ENCODE data around the gene FOXA1.
"Not testable (repeated sequence)": the region's sequence is repeated elsewhere in the genome, so short reads cannot be mapped to it uniquely, and the experiment has no call there.

FOXA1 gene

DNA sequence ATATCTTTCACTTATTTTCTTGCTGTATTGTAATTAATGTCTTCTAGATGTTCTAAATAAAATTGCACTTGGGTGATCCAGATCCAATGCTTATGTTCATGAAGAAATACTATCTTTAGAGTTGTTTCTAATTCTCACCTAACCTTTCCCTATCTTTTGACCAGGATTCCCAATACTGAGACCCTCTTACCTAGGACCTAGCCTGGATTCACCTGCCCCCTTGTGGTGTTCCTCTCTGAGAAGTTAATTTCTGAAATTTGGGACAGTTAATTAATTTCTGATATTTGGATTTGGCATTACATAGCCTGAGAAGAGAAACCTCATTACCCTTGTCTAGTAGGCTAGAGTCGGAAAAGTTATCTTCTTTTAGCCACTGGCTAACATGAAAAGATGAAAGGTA, 29.5 kb downstream of the FOXA1 start:
- Mint-ChIP-seq H3K9me3 (no peaks in the 10 kb centered on the region), H3K27me3 (no peaks in the 10 kb centered on the region), H3K36me3 (ENCODE audit: low read depth) (no peaks in the 10 kb centered on the region), H3K4me3 (no peak overlapping the region), H3K27ac (no peak overlapping the region), H3K4me1 (ENCODE audit: low read depth) (no peaks in the 10 kb centered on the region)
- DNase-seq: no peak

DNA sequence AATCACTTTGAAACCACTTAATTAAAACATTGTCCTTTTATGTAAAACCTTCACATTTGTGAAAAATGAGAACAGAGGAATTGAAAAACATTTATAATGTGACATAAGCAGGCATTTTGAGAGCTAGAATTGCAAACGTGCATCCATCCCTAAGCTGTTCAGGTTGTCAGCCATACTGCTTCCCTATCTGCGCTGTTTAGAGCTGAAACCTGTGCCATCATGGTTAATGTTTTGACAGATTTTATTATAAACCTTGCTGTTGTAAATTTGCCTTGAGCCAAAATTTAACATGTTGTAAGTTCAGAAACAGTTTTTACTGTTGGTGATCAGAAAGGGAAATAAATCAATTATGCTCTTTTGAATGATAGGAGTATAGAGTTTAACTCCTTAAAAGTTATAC, 31.9 kb downstream of the FOXA1 start:
- Mint-ChIP-seq H3K36me3 (ENCODE audit: low read depth) (no peaks in the 10 kb centered on the region), H3K4me1 (ENCODE audit: low read depth) (no peaks in the 10 kb centered on the region), H3K9me3 (peaks cover 3% of the 10 kb centered on the region), H3K27ac (no peak overlapping the region), H3K4me3 (no peak overlapping the region), H3K27me3 (no peaks in the 10 kb centered on the region)
- DNase-seq: no peak

DNA sequence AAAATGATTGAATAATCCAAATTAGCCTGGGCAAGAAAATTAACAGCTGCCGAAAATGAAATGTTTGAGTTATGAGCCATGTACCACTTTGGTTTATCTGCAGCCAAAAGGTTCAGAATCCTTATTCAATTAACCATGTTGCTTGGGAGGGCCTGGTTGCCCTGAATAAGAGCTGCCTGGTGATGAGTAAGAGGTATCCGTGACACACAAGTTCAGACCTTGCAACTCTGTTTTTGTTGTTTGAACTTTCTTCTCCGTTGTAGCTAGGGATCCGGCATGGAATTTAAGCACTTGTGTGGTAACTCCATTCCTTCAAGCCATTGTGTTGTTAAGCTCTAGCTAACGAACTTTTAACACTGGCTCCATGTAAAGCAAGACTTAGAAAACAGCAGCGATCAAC, 35.7 kb downstream of the FOXA1 start:
- Mint-ChIP-seq H3K27ac (no peak overlapping the region), H3K4me3 (no peak overlapping the region), H3K9me3 (peaks cover 7% of the 10 kb centered on the region), H3K27me3 (no peaks in the 10 kb centered on the region), H3K4me1 (ENCODE audit: low read depth) (no peaks in the 10 kb centered on the region), H3K36me3 (ENCODE audit: low read depth) (no peaks in the 10 kb centered on the region)
- no peak for DNase-seq

DNA sequence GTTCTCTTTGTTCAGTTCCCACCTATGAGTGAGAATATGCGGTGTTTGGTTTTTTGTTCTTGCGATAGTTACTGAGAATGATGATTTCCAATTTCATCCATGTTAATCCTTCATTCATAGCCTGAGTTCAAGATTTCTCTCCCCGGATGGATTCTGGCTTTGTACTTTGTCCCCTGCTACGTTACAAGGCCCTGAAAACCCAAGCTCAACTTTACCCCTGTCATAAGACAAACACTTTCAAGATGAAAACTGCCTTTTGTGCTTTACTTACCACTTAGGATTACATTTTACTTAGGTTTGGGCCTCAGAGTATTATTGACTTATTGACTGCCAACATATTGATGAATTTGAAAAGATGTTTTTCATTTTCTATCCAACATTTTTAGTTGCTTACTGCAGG, 36.3 kb downstream of the FOXA1 start:
- H3K4me3 Mint-ChIP-seq: no peak overlapping the region
- H3K27me3 Mint-ChIP-seq: no peaks in the 10 kb centered on the region
- H3K36me3 Mint-ChIP-seq (ENCODE audit: low read depth): no peaks in the 10 kb centered on the region
- no peak for DNase-seq
- no peak overlapping the region for H3K27ac Mint-ChIP-seq
- H3K9me3 Mint-ChIP-seq: peaks cover 12% of the 10 kb centered on the region
- no peaks in the 10 kb centered on the region for H3K4me1 Mint-ChIP-seq (ENCODE audit: low read depth)

DNA sequence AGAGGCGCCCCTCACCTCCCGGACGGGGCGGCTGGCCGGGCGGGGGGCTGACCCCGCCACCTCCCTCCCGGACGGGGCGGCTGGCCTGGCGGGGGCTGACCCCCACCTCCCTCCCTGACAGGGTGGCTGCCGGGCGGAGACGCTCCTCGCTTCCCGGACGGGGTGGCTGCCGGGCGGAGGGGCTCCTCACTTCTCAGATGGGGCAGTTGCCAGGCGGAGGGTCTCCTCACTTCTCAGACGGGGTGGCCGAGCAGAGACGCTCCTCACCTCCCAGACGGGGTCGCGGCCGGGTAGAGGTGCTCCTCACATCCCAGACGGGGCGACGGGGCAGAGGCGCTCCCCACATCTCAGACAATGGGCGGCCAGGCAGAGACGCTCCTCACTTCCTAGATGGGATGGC, 39.5 kb downstream of the FOXA1 start:
- DNase-seq; H3K27me3 Mint-ChIP-seq; H3K27ac Mint-ChIP-seq; H3K4me1 Mint-ChIP-seq (ENCODE audit: low read depth); H3K36me3 Mint-ChIP-seq (ENCODE audit: low read depth); H3K4me3 Mint-ChIP-seq: not testable (repeated sequence)
- H3K9me3 Mint-ChIP-seq: peaks cover 16% of the 10 kb centered on the region

DNA sequence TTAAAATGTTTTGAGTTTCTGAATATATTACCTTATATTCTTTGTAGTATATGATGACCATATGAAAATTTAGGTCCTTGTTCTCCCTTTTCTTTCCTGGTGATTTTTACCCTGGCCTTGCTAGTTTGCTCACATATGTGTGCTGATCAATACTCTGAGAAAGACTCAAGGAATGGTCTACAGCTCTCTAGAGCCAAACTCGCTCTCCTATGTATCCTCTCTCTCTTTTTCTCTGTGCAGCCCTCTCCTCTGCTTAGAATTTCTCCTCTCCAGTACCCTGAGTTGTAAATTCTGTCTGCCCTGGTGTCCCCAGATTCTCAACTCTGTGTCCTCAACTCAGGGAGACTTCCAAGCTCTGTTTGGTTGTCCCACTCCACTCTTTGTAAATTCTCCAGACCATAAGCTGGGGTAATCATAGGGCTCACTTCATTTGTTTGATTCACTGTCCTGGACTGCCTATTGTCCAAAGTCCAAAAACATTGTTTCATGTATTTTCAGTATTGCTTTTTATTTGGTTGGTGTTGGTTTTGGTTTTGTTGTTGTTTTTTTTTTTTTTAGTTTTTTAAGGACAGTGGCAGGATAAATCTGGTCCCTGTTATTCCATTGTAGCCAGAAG, 41.0 kb downstream of the FOXA1 start:
- H3K4me1 Mint-ChIP-seq (ENCODE audit: low read depth): no peaks in the 10 kb centered on the region

DNA sequence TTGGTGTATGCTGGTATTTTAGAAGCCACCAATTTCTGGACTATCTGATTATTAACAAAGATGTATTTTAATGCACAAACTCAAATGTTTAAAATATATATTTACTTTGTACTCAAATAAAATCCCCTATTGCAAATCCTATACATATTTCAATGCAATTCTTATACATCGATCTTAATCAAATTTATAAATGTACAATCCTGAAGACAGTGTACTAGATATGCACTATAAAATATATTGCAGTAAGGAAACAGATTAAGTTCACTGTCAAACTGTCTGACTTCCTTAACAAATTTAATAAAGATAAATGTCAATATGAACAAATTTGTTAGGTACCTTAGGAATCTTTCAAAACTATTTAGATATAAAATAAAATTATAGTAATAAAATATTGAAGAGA, 43.9 kb downstream of the FOXA1 start:
- Mint-ChIP-seq H3K36me3 (ENCODE audit: low read depth) (no peaks in the 10 kb centered on the region), H3K4me3 (no peak overlapping the region), H3K9me3 (peaks cover 8% of the 10 kb centered on the region), H3K27ac (no peak overlapping the region), H3K27me3 (no peaks in the 10 kb centered on the region), H3K4me1 (ENCODE audit: low read depth) (no peaks in the 10 kb centered on the region)
- DNase-seq: no peak

More for the DNA sequence above, 41.0 kb downstream of the FOXA1 start:
- H3K27ac Mint-ChIP-seq: no peak overlapping the region
- no peak for DNase-seq
- H3K4me3 Mint-ChIP-seq: no peak overlapping the region
- no peaks in the 10 kb centered on the region for H3K27me3 Mint-ChIP-seq
- no peaks in the 10 kb centered on the region for H3K36me3 Mint-ChIP-seq (ENCODE audit: low read depth)
- H3K9me3 Mint-ChIP-seq: peaks cover 16% of the 10 kb centered on the region

DNA sequence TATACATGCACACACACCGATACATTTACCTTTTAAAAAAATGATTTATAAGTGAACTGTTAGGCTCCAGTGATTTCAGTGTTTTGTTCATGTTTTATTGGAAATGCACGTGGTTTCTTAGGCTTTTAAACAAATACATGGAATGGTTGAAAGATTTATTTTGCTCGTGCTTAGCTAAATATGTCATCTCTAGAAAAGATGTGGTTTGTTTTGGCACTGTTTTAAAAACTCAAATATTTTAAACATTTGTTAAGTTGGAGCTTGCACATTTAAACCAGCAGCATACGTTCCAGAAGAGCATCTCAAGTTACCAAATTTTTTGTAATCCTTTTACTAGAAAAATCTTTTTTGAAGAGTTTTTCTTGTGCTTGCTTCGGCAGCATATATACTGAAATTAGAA, 44.5 kb downstream of the FOXA1 start:
- H3K36me3 Mint-ChIP-seq (ENCODE audit: low read depth): no peaks in the 10 kb centered on the region
- H3K27me3 Mint-ChIP-seq: no peaks in the 10 kb centered on the region
- no peak overlapping the region for H3K27ac Mint-ChIP-seq

DNA sequence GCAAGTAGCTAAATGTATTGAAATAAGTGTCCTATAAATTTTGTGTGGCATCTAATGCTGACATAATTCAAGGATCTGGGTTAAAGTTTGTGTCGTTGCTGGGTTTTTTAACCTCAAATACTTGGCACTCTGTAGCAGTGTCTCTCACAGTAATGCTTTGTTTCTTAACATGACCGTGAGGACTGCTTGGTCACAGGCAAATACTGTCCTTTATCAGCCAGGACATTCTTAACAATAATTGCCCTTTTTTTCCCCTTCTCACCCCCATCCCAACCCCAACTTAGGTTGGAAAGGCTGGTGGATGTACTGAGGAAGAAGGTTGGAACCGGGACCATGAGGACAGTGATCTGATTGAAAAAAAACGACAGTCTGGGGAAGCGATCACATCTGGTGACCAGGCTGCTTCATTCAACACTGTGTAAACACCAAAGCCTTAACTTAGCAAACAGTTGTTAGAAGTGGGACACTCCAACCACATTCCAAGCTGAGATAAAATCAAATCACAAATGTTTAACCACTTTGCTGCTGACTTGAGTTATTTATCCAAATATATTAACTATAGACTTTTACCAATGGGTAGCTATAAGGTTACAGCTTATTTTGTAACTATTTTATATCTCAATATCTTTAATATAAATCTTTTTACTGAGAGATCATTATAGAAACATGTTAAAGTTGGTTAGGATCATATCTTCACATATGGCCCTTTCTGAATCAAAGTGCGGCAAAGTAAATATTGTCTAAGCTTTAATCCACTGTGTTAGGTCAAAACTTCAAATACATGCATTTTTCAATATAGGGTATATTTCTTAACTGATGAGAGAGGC, 48.2 kb downstream of the FOXA1 start:
- Mint-ChIP-seq H3K27me3 (no peaks in the 10 kb centered on the region), H3K4me1 (ENCODE audit: low read depth) (no peaks in the 10 kb centered on the region), H3K36me3 (ENCODE audit: low read depth) (no peaks in the 10 kb centered on the region), H3K27ac (no peak overlapping the region), H3K9me3 (no peaks in the 10 kb centered on the region), H3K4me3 (no peak overlapping the region)
- DNase-seq: no peak

More for the DNA sequence above, 44.5 kb downstream of the FOXA1 start:
- H3K4me1 Mint-ChIP-seq (ENCODE audit: low read depth): no peaks in the 10 kb centered on the region
- DNase-seq: no peak
- no peak overlapping the region for H3K4me3 Mint-ChIP-seq
- peaks cover 8% of the 10 kb centered on the region for H3K9me3 Mint-ChIP-seq

DNA sequence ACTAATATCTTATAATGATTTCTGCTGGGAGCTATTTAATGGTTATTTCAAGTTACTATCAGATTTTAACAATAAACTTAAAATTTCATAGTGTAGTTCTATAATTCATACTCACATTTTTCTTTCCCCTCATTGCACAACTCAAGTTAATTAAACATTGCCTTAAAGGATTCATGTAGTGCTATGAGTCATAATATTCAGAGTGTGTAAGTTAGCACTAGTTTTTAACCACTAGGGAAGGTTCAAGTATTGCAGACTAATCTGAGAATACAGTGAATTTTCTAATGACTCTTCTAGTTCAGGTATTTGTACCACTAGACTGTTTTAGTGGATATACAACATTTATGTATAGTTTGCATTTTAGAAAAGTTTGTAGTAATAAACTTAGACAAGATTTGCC, 49.9 kb downstream of the FOXA1 start:
- Mint-ChIP-seq H3K27me3 (no peaks in the 10 kb centered on the region), H3K4me1 (ENCODE audit: low read depth) (no peaks in the 10 kb centered on the region), H3K27ac (no peak overlapping the region), H3K9me3 (no peaks in the 10 kb centered on the region), H3K36me3 (ENCODE audit: low read depth) (no peaks in the 10 kb centered on the region), H3K4me3 (no peak overlapping the region)
- no peak for DNase-seq

DNA sequence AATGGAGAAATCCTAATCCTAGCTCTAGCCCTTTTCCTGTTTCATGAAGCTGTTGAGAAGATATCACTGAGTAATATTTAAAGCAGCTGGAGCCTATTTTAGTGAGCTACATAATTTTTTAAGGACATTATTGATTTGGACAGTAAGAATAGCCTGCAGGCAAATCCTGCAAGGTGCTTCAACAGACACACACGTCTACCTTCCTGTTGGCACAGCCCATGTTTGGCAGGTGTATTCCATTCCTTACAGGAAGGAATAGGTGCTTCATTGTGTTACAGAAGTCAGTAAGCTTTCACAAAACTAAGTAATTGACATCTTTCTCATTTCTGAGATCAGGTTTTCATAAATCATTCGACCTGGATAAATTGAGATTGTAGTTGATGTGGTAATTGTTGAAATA, 50.6 kb downstream of the FOXA1 start:
- Mint-ChIP-seq H3K4me3 (no peak overlapping the region), H3K27me3 (no peaks in the 10 kb centered on the region), H3K27ac (no peak overlapping the region), H3K36me3 (ENCODE audit: low read depth) (no peaks in the 10 kb centered on the region), H3K9me3 (no peaks in the 10 kb centered on the region), H3K4me1 (ENCODE audit: low read depth) (no peaks in the 10 kb centered on the region)
- DNase-seq: no peak

DNA sequence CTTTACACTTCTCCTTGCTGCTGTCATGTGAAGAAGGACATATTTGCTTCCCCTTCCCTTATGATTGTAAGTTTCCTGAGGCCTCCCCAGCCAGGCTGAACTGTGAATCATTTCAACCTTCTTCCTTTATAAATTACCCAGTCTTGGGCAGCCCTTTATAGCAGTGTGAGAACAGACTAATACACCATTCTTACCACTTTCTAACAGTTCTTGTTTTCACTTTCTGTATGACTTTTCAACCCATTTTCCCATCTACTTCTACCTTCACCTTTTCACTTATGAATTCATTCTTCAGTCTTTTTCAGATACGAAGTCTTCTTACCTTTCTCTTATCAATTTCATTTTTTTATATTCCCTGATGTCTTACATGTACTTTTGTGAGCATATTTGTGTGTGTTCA, 55.1 kb downstream of the FOXA1 start:
- Mint-ChIP-seq H3K4me3 (no peak overlapping the region), H3K27ac (no peak overlapping the region), H3K9me3 (no peaks in the 10 kb centered on the region), H3K4me1 (ENCODE audit: low read depth) (no peaks in the 10 kb centered on the region), H3K36me3 (ENCODE audit: low read depth) (no peaks in the 10 kb centered on the region), H3K27me3 (no peaks in the 10 kb centered on the region)
- no peak for DNase-seq
